Upper lobe of right lung (tissue), 1 donor: ENCODE data around the gene RAB1A. TPM values are rescaled to one million over a fixed set of nuclear protein-coding genes. Genes with fewer than 3 reads are reported as not detected.

Experiments used
- ATAC-seq: fragments of 200-7000 bp; cut with Tn5 transposase; one replicate; pipeline ENCODE4 v1.9.1; 2020; ENCODE audit warnings: mild to moderate bottlenecking, moderate library complexity
- DNase-seq: peaks from one replicate; pipeline ENCODE4 v3.0.0-alpha.2; 2020
- H3K27ac ChIP-seq: fragments of 200-600 bp; one replicate; pipeline ENCODE4 v1.8.0; 2022
- H3K27me3 ChIP-seq: fragments of 200-600 bp; one replicate; pipeline ENCODE4 v1.8.0; 2022; ENCODE audit warnings: mild to moderate bottlenecking
- H3K36me3 ChIP-seq: fragments of 200-600 bp; one replicate; pipeline ENCODE4 v1.8.0; 2022
- H3K4me1 ChIP-seq: fragments of 200-600 bp; one replicate; pipeline ENCODE4 v1.8.0; 2022
- H3K4me3 ChIP-seq: fragments of 200-600 bp; one replicate; pipeline ENCODE4 v1.8.0; 2022; ENCODE audit warnings: mild to moderate bottlenecking
- H3K9me3 ChIP-seq: fragments of 200-600 bp; one replicate; pipeline ENCODE4 v1.8.0; 2022
- intact Hi-C: fragments of 100-400 bp; cut with DNase I; formaldehyde crosslinking; loops from one replicate; pipeline ENCODE4 v1.11.0; 2022
- total RNA-seq: library from RNA; stranded (reverse); fragmentation: NEBNext Ultra II Directional; extraction: Animal tissue kit (Norgen Biotek cat#: 25700); gene quantifications from one replicate; pipeline ENCODE4 v1.2.1, GENCODE V29; 2021
- TF ChIP-seq, protein P1 (sequence below): fragments of 200-600 bp; IDR thresholded peaks from one replicate; pipeline ENCODE4 v1.8.0; 2022; ENCODE audit warnings: antibody characterized with exemption
- donor health status: DM: no; HTN: yes; CAD: no; lungs with severe emphysema.

The RAB1A gene
- total RNA-seq, 1 donor from 2014 or later, result 151 TPM

DNA sequence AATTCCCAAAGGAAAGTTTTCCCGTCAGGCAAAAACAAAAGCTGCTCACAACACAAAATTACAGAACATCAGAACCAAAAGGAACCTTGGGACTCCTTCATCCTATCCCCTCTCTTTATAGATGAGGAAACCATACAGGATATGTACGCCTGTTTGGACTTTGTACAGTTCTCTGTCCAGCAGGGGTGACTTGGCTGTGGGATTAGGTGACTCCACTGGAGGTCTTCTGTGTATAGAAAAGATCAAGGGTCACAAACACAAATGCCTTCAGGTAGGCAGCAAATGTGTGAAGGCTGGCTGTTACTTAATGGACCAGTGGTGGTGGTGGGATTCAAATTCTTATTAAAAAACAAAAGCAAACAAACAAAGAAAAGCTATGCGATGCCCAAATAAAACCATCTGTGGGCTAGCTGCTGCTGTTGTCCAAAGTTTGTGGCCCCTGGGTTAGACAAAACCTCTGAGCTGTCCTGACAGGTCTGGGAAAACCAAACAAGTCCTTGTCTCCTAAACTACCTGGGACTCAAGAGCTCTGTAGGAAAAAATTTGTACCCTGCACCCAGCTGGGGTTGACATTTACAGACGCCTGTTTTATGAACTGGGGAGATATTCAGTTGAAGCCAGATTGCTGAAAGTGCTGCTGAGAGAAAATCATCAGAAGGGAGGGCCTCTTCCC lies 75.0 kb downstream of the RAB1A start:
- no peak for DNase-seq
- Histone ChIP-seq H3K4me1 (peaks cover 19% of the 10 kb centered on the region), H3K9me3 (no peaks in the 10 kb centered on the region), H3K27ac (no peak overlapping the region), H3K27me3 (no peaks in the 10 kb centered on the region), H3K36me3 (no peaks in the 10 kb centered on the region), H3K4me3 (peak overlapping the region; percentile 86)
- intact Hi-C loops, result no loop called here
- TF ChIP-seq, protein P1, sequence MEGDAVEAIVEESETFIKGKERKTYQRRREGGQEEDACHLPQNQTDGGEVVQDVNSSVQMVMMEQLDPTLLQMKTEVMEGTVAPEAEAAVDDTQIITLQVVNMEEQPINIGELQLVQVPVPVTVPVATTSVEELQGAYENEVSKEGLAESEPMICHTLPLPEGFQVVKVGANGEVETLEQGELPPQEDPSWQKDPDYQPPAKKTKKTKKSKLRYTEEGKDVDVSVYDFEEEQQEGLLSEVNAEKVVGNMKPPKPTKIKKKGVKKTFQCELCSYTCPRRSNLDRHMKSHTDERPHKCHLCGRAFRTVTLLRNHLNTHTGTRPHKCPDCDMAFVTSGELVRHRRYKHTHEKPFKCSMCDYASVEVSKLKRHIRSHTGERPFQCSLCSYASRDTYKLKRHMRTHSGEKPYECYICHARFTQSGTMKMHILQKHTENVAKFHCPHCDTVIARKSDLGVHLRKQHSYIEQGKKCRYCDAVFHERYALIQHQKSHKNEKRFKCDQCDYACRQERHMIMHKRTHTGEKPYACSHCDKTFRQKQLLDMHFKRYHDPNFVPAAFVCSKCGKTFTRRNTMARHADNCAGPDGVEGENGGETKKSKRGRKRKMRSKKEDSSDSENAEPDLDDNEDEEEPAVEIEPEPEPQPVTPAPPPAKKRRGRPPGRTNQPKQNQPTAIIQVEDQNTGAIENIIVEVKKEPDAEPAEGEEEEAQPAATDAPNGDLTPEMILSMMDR, result no peak
- no peak for ATAC-seq

DNA sequence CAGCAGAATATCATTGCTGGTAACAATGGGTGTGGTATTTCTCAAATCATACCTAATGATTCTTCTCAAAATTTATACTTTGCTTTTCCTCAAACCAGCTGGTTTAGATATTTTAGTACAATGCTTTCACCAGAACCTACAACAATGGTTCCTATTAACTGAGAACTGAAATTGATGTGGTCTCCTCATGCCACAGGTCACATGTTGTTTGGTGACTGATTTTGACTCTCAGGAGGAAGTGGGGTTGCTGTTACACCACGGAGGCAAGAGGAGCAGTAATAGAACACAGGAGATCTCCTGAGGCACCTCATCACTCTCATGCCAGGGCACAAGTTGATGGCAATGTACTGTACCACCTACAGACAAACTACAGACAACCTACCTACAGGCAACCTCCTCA lies 76.7 kb downstream of the RAB1A start:
- ATAC-seq (peak; percentile 9), DNase-seq (no peak)
- H3K4me1 ChIP-seq, result peaks cover 15% of the 10 kb centered on the region
- no peaks in the 10 kb centered on the region for H3K27me3 ChIP-seq
- H3K9me3 ChIP-seq, result no peaks in the 10 kb centered on the region
- no peak overlapping the region for H3K4me3 ChIP-seq
- H3K27ac ChIP-seq, result no peak overlapping the region
- intact Hi-C loops, result no loop called here
- H3K36me3 ChIP-seq, result no peaks in the 10 kb centered on the region
- TF ChIP-seq, protein P1, result no peak

DNA sequence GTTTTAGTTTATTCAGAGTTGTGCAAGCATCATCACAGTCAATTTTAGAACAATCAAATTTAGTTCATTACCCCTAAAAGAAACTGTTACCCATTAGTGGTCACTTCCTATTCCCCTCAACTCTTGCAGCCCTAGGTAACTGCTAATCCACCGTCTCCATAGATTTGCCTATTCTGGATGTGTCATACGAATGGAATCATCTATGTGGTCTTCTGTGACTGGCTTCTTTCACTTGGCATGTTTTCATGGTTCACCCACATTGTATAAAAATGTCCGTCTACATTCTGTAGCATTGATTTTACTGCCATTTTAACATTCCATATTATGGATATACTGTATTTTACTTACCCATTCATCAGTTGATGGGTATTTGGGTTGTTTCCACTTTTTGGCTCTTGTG lies 79.0 kb downstream of the RAB1A start:
- intact Hi-C loops, result no loop called here

DNA sequence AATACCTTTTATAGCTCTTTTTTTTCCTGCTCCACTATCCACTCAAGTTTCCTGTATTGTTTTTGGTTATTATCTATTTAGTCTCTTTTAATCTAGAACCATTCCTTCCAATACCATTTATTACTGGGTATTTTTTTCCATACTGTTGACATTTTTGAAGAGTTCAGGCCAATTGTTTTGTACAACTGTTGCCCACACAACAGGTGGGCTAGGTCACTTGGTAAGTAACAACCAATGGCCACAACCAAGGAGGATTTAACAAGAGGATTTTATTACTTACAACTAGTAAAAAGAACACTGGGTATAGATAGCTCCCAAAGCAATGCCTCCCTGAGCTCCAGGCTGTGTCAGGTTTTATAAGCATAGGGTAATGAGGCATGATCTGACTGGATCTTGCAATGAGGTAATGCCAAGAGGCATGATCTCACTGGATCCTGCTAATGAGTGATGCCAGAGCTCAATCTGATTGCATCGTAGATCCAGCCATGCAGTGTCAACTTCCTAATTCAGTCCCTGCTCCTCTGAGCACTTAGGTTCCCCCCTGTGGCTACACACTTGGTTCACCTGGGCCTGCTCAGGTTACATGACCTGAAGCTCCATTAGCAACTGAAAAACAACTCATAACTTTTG lies 80.8 kb downstream of the RAB1A start:
- Histone ChIP-seq H3K36me3 (no peaks in the 10 kb centered on the region), H3K27me3 (no peaks in the 10 kb centered on the region), H3K4me3 (no peak overlapping the region), H3K27ac (no peak overlapping the region), H3K9me3 (peaks cover 3% of the 10 kb centered on the region), H3K4me1 (no peaks in the 10 kb centered on the region)
- no peak for DNase-seq
- TF ChIP-seq, protein P1, result no peak
- ATAC-seq, result no peak
- intact Hi-C loops, result no loop called here

More for the DNA sequence above, 79.0 kb downstream of the RAB1A start:
- Histone ChIP-seq H3K9me3 (no peaks in the 10 kb centered on the region), H3K27ac (no peak overlapping the region), H3K36me3 (no peaks in the 10 kb centered on the region), H3K27me3 (no peaks in the 10 kb centered on the region), H3K4me3 (no peak overlapping the region), H3K4me1 (peaks cover 4% of the 10 kb centered on the region)
- TF ChIP-seq, protein P1, result no peak
- DNase-seq (no peak), ATAC-seq (no peak)

DNA sequence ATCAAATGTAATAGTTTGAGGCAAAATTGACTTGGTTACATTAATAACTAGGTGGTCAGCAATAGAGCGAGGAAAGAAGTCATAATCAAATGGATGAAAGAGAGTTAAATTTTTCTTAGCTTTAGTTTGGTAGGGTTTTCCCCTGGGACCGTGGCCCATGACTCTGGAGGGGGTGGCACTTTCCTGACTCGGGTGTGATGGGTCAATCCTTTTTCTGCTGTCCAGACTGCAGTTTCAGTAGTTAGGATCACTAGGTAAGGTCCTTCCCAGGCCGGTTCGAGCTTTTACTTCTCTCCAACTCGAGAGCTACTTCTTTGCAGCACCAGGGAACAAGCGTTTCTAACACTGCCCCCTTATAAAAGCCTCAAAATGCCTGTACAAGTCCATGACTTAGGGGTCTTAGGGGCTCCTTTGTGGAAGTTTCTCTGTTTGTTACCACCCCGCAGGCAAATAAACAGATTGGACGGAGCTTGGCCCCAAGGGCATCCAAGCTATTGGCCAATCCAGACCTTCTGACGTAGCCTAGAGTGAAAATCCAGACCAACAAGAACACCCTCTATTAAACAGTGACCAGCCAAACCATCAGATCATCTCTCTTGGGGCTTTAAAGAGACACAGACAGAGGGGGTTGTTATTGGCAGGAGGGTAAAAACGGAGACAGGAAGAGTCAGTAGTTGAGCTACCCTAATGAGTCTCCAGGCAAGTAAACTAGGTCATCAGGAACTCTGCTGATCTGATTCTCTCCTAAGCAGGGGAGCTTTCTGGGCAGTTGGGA lies 83.1 kb downstream of the RAB1A start:
- intact Hi-C loops, result no loop called here
- Histone ChIP-seq H3K36me3 (no peaks in the 10 kb centered on the region), H3K27me3 (no peaks in the 10 kb centered on the region), H3K4me3 (no peak overlapping the region), H3K9me3 (peaks cover 7% of the 10 kb centered on the region), H3K27ac (no peak overlapping the region), H3K4me1 (no peaks in the 10 kb centered on the region)
- DNase-seq (no peak), ATAC-seq (no peak)
- TF ChIP-seq, protein P1, result no peak
